ENCODE measurements around the gene LYPLA2.

Gene LYPLA2

GRCh38 chr1:23790696-23791515 is at the start of gene LYPLA2:
Gene LYPLA2 (plus strand): TSS chr1:23791145. CDS start chr1:23792683, 1,538 bp downstream.
- peak; percentile 90 for DNase-seq (ENCODE audit: low spot score)

GRCh38 chr1:23741609-23742008 is 49.3 kb upstream of the LYPLA2 start:
- no peak for DNase-seq (ENCODE audit: low spot score)

- DNase-seq (ENCODE audit: low spot score), result no peak
These were observed 48.2 kb upstream of the LYPLA2 start for GRCh38 chr1:23742670-23743286.

- DNase-seq (ENCODE audit: low spot score), result peak; percentile 68
These were observed 47.4 kb upstream of the LYPLA2 start, which contains the start of gene ELOA for GRCh38 chr1:23743287-23744152. Gene ELOA (plus strand): TSS chr1:23743471. CDS start chr1:23743504, 33 bp downstream.

- DNase-seq (ENCODE audit: low spot score), result peak; percentile 74
These were observed 45.4 kb upstream of the LYPLA2 start for GRCh38 chr1:23745515-23745914.

DNA sequence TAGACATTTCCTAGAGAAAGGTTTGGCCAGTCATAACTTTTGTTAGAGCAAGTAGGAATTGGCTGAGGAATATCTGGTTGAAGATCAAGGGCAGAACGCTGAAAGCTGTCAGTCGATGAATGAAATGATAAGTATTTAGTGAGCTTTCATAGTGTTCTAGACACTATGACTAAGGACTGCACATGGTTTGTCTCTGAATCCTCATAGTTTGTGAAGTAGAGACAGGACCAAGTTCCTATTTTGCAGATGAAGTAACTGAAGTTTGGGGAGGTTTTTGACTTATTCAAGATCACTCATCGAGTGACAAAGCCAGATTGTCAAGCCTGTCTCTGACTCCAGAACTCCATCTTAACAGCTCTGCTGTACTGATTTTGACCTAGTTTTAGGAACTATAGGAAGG is 42.9 kb upstream of the LYPLA2 start:
- no peak for DNase-seq (ENCODE audit: low spot score)

DNA sequence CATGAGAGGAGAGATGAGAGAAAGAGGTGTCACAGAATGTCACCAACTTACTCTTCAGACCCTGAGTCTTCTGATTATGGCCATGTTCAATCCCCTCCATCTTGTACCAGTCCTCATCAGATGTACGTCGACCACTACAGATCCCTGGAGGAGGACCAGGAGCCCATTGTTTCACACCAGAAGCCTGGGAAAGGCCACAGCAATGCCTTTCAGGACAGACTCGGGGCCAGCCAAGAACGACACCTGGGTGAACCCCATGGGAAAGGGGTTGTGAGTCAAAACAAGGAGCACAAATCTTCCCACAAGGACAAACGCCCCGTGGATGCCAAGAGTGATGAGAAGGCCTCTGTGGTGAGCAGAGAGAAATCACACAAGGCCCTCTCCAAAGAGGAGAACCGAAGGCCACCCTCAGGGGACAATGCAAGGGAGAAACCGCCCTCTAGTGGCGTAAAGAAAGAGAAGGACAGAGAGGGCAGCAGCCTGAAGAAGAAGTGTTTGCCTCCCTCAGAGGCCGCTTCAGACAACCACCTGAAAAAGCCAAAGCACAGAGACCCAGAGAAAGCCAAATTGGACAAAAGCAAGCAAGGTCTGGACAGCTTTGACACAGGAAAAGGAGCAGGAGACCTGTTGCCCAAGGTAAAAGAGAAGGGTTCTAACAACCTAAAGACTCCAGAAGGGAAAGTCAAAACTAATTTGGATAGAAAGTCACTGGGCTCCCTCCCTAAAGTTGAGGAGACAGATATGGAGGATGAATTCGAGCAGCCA is 39.7 kb upstream of the LYPLA2 start:
- peak; percentile 40 for DNase-seq (ENCODE audit: low spot score)

DNA sequence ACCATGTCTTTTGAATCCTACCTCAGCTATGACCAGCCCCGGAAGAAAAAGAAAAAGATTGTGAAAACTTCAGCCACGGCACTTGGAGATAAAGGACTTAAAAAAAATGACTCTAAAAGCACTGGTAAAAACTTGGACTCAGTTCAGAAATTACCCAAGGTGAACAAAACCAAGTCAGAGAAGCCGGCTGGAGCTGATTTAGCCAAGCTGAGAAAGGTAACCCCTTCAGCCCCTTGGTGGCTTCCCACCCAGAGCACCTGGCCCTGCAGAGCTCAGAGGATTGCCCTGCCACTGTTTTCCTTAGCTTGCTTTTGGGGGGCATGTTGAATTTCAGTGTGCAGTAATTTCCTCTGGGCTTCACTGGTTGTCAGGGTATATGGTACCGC is 39.1 kb upstream of the LYPLA2 start:
- DNase-seq (ENCODE audit: low spot score), result no peak

DNA sequence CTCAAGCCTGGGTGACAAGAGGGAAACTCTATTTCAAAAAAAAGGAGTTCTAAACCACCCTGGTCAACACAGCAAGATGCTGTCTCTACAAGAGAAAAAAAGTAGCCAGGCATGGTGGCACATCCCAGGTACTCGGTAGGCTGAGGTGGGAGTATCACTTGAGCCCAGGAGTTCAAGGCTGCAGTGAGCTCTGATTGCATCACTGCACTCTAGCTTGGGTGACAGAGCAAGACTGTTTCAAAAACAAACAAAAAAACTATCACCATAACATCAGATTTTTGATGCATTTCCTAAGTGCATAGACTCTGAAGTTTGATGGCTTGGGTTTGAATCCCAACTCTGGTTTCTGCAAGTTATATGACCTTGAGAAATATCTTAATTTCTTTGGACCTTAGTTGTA is 38.0 kb upstream of the LYPLA2 start:
- DNase-seq (ENCODE audit: low spot score), result no peak

- DNase-seq (ENCODE audit: low spot score), result no peak
These were observed 34.3 kb upstream of the LYPLA2 start for GRCh38 chr1:23756676-23757075.

GRCh38 chr1:23757812-23758211 is 33.1 kb upstream of the LYPLA2 start:
- DNase-seq (ENCODE audit: low spot score), result no peak

DNA sequence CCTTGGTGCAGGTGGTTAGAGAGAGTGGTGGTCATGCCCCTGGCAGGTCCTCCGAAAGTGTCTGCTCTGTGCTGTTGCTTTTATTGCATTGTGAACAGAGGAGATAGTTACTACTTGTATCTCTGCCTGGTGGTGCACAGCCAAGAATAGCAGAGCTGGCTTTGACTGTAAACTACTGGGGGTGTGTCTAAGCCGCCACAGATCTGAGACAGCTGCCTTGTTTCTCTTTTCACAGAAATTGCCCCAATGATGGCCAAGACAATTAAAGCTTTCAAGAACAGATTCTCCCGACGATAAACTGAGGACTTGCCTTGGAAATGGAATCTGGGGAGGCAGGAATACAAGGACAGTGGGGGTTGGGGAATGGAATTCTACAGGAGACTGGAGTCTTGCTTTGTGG is 31.7 kb upstream of the LYPLA2 start:
- DNase-seq (ENCODE audit: low spot score), result no peak

DNA sequence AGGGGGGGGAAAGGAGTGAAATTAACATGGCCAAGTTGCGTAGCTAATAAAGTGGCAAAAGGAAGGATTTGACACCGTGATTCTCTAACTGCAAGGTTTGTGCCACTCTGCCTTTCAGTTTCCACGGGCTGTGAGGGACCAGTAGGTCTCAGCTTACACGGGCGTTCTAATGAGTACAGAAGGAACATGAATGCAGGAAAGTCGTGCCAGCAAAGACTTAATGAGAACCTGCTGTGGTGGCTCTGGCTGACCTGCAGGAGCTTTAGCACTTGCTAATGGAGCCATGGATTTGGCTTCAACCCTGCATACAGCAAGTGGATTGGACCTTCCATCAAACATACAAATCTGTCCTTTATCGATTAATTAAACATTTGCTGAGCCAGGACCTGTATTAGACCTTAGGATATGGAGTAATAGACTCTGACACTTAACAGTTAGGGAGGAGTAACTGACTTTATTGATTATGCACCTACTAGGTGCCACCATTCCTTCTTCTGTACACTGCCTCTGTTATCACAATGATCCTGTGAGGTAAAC is 27.8 kb upstream of the LYPLA2 start:
- no peak for DNase-seq (ENCODE audit: low spot score)

DNA sequence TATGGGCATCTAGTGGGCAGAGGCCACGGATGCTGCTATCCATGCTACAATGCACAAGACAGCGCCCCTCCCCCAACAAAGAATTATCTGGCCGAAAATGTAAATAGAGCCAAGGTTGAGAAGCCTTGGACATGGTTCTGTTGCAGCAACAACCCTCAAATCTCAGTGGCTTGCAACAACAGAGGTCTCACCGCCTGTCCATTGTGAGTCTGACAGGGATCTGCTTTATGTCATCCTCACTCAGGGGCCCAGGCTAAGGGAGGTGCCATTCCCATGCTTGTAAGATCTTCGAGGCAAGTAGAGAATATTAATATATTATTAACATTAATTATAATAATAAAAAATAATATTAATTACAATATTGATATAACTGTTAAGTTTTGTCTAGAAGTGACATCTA is 22.2 kb upstream of the LYPLA2 start:
- no peak for DNase-seq (ENCODE audit: low spot score)

DNA sequence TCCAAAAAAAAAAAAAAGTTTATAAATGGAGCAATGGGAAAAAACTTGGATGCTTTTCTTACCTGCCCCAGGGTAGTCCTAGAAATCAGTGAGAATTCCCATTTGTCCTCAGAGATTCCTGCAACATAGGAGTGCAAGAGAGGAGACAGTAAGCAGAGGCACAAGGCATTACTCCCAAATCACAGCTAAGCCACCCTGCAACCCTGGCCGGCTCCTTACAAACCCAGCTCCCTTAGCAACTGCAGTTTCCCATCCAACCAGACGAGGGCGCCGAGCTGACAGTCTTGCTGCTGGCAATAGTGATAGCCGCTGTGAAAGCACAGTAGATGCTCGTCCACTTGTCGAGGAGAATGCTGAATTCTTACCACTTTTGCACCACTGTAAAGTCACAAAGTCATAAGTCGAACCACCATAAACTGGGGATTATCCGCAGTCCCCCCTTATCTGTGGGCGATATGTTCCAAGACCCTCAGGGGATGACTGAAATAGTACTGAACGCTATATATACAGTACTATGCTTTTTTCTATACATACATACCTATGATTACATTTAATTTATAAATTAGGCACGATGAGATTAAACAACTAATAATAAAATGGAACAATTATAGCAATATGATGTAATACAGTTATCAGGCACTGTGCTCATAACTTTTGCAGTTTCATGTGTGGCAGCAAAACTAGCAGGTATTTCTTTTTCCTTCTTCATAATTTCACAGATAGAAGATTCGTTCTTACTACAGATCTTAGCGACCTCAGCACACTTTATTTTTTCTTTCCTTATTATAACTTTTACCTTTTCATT is 18.7 kb upstream of the LYPLA2 start:
- peak; percentile 48 for DNase-seq (ENCODE audit: low spot score)

DNA sequence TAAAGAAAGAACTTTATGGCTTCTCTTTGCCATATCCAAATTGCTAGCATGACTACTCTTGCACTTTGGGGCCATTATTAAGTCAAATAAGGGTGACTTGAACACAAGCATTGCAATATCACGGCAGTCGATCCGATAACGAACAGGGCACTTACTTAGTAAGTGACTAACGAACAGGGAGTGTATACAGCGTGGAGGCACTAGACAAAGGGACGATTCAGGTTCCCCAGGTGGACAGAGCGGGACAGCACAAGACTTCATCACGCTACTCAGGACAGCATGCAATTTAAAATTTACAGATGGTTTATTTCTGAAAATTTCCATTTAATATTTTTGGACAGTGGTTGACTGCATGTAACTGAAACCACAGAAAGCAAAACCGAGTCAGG is 18.1 kb upstream of the LYPLA2 start:
- no peak for DNase-seq (ENCODE audit: low spot score)

DNA sequence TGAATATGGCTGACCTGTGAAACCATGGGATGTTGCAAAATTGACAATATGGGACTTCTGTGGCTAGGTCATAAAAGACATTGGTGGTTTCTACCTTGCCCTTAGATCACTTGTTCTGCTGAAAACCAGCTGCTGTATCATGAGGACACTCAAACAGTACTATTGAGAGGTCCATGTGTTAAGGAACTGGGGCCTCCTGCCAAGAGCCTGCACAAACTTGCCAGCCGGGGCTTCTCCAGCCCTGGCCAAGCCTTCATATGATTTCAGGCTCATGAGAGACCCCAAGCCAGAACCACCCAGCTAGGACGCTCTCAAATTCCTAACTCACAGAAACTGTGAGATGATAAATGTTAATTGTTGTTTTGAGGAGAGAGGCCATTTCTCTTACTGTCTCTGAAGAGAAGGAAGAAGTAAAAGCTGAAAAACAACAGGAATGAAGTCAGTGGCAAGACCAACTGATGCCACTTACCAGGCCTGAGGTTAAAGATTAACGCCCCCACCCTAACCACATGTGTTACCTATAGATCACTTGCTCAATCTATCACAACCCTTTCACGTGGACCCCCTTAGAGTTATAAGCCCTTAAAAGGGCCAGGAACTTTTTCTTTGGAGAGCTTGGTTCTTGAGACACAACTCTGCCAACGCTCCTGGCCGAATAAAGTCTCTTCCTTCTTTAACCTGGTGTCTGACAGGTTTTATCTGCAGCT is 16.6 kb upstream of the LYPLA2 start:
- no peak for DNase-seq (ENCODE audit: low spot score)

GRCh38 chr1:23776217-23776616 is 14.7 kb upstream of the LYPLA2 start:
- no peak for DNase-seq (ENCODE audit: low spot score)

GRCh38 chr1:23777979-23778814 is 12.7 kb upstream of the LYPLA2 start, which contains the start of gene PITHD1:
Gene PITHD1 (plus strand): TSS chr1:23778418. CDS start chr1:23778516, 98 bp downstream.
- DNase-seq (ENCODE audit: low spot score), result peak; percentile 91
